ENCODE data around the gene DCLK3.

DNA sequence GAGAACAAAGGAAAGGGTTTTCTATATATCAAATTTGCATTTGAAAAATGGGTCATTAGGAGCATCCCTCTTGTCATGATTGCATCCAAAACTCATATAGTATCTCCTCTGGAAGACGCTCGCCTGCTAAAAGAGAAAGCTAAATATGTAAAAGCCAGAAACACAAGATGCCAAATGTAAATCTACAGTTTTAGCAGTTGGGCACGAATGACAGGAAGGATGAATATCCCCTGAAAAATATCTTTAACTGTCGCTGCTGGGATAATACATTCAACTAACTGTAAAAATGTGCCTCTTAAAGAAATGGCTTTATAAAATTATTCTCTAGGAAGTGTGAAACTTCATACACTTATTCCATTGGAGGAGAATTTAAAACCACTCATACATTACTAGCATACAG lies 101.7 kb downstream of the DCLK3 start:
- no peak for TF ChIP-seq RAD21 (IDR thresholded peaks at IDR 0.05; ENCODE audit: low read depth)
- no peak for TF ChIP-seq YY1 (IDR thresholded peaks at IDR 0.05; ENCODE audit: low read depth)
- TF ChIP-seq FOXM1 (IDR thresholded peaks at IDR 0.05; ENCODE audit: borderline replicate concordance, low read depth) = no peak
- no peak for TF ChIP-seq CEBPB (IDR thresholded peaks at IDR 0.05)
- no peak for TF ChIP-seq TAF1 (IDR thresholded peaks at IDR 0.05; ENCODE audit: low read depth)
- no peak for TF ChIP-seq ZBTB7A (IDR thresholded peaks at IDR 0.05; ENCODE audit: low read depth)
- TF ChIP-seq EP300 (IDR thresholded peaks at IDR 0.05; ENCODE audit: borderline replicate concordance) = no peak
- TF ChIP-seq, protein P1, sequence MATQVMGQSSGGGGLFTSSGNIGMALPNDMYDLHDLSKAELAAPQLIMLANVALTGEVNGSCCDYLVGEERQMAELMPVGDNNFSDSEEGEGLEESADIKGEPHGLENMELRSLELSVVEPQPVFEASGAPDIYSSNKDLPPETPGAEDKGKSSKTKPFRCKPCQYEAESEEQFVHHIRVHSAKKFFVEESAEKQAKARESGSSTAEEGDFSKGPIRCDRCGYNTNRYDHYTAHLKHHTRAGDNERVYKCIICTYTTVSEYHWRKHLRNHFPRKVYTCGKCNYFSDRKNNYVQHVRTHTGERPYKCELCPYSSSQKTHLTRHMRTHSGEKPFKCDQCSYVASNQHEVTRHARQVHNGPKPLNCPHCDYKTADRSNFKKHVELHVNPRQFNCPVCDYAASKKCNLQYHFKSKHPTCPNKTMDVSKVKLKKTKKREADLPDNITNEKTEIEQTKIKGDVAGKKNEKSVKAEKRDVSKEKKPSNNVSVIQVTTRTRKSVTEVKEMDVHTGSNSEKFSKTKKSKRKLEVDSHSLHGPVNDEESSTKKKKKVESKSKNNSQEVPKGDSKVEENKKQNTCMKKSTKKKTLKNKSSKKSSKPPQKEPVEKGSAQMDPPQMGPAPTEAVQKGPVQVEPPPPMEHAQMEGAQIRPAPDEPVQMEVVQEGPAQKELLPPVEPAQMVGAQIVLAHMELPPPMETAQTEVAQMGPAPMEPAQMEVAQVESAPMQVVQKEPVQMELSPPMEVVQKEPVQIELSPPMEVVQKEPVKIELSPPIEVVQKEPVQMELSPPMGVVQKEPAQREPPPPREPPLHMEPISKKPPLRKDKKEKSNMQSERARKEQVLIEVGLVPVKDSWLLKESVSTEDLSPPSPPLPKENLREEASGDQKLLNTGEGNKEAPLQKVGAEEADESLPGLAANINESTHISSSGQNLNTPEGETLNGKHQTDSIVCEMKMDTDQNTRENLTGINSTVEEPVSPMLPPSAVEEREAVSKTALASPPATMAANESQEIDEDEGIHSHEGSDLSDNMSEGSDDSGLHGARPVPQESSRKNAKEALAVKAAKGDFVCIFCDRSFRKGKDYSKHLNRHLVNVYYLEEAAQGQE (IDR thresholded peaks at IDR 0.05; ENCODE audit: low read depth) = no peak
- no peak for TF ChIP-seq EGR1 (IDR thresholded peaks at IDR 0.05)
- TF ChIP-seq NFIC (IDR thresholded peaks at IDR 0.05) = no peak
- no peak for TF ChIP-seq USF1 (IDR thresholded peaks at IDR 0.05)
- TF ChIP-seq MAX (IDR thresholded peaks at IDR 0.05) = no peak
- TF ChIP-seq CREB1 (IDR thresholded peaks at IDR 0.05; ENCODE audit: low read depth) = no peak
- no peak for TF ChIP-seq TEAD4 (IDR thresholded peaks at IDR 0.05)

All from Ishikawa (cell line).